Endothelial cell of umbilical vein (primary cell): ENCODE measurements around the gene ACAA2. TPM values are rescaled to one million over a fixed set of nuclear protein-coding genes. Genes with fewer than 3 reads are reported as not detected.

ENCODE experiments used
- BruUV-seq: library from RNA; stranded (reverse); fragments of 400-500 nt; replicated peaks from 2 replicates; lab custom pipeline; 2021; lab: Mats Ljungman, UMichigan
- CTCF ChIA-PET: fragments of 300-600, 350-600 bp; sonication (Branson Sonifier 250); formaldehyde crosslinking; loops from one replicate; lab custom pipeline; 2021; ENCODE audit warnings: antibody characterized with exemption, inconsistent platforms; lab: Charles Lee
- POLR2A ChIA-PET: fragments of 300-600, 350-600 bp; sonication (Branson Sonifier 250); formaldehyde crosslinking; loops from one replicate; lab custom pipeline; 2021; ENCODE audit warnings: antibody characterized with exemption, inconsistent platforms; lab: Charles Lee
- DNase-seq: peaks from one replicate; pipeline ENCODE4 v3.0.0-alpha.2; 2011; ENCODE audit warnings: low read depth, low spot score
- FAIRE-seq: peaks from 2 replicates; lab custom pipeline; 2011; peaks lifted over from hg19 to GRCh38; lab: Jason Lieb, UNC
- H2AFZ ChIP-seq: 2 replicates; pipeline ENCODE4 v1.6.0; 2012; ENCODE audit warnings: low read depth, low read length, control low read depth, inconsistent platforms
- H3K27ac ChIP-seq: 2 replicates; pipeline ENCODE4 v1.5.1; 2011; ENCODE audit warnings: low read depth, mild to moderate bottlenecking, control low read depth, low read length, moderate library complexity; ENCODE audit not compliant: insufficient read depth
- H3K27me3 ChIP-seq, 2 experiments: 2 replicates each; pipeline versions ENCODE4 v1.6.0 to v1.6.1; 2011; ENCODE audit warnings: low read length in 2 of 2, mixed read lengths in 1 of 2; ENCODE audit not compliant: control insufficient read depth in 2 of 2, insufficient read depth in 2 of 2
- H3K36me3 ChIP-seq, 2 experiments: 2 replicates in 1 of 2; 3 replicates in 1 of 2; pipeline ENCODE4 v1.5.1; 2011; ENCODE audit warnings: low read length in 2 of 2, mild to moderate bottlenecking in 1 of 2, moderate library complexity in 1 of 2; ENCODE audit not compliant: control insufficient read depth in 2 of 2, insufficient read depth in 2 of 2; ENCODE audit errors: extremely low read depth in 1 of 2
- H3K4me1 ChIP-seq: 3 replicates; pipeline ENCODE4 v1.5.1; 2011; ENCODE audit warnings: mild to moderate bottlenecking, low read length; ENCODE audit not compliant: control insufficient read depth, insufficient read depth; ENCODE audit errors: extremely low read depth
- H3K4me2 ChIP-seq: 2 replicates; pipeline ENCODE4 v1.6.1; 2011; ENCODE audit warnings: low read length, control low read depth, mixed read lengths; ENCODE audit not compliant: insufficient read depth
- H3K4me3 ChIP-seq, 3 experiments: fragments of 200-600 bp in 1 of 3; sonication (generic), shearing (Covaris generic) in 1 of 3; replicated peaks in 1 of 3; 2 replicates each; pipeline ENCODE4 v1.5.1; 2011 to 2016; ENCODE audit warnings: control low read depth in 3 of 3, low read length in 3 of 3, mild to moderate bottlenecking in 2 of 3, inconsistent platforms in 1 of 3, low read depth in 1 of 3, moderate library complexity in 1 of 3; ENCODE audit not compliant: insufficient read depth in 1 of 3
- H3K79me2 ChIP-seq: 2 replicates; pipeline ENCODE4 v1.6.0; 2012; ENCODE audit warnings: low read length, inconsistent platforms; ENCODE audit not compliant: control insufficient read depth, insufficient read depth
- H3K9ac ChIP-seq: replicated peaks from 2 replicates; pipeline ENCODE3; 2011; ENCODE audit warnings: low read length, control low read depth; ENCODE audit not compliant: insufficient read depth; ENCODE audit errors: extremely low read depth
- H3K9me1 ChIP-seq: replicated peaks from 3 replicates; pipeline ENCODE4 v1.6.0; 2011; ENCODE audit warnings: mild to moderate bottlenecking, low read length; ENCODE audit not compliant: control insufficient read depth, insufficient read depth; ENCODE audit errors: extremely low read depth
- H3K9me3 ChIP-seq: replicated peaks from 2 replicates; pipeline ENCODE4 v1.5.1; 2012; ENCODE audit warnings: low read length, inconsistent platforms; ENCODE audit not compliant: control insufficient read depth, insufficient read depth
- H4K20me1 ChIP-seq: replicated peaks from 2 replicates; pipeline ENCODE3; 2011; ENCODE audit warnings: mild to moderate bottlenecking, low read length; ENCODE audit not compliant: control insufficient read depth, insufficient read depth; ENCODE audit errors: extremely low read depth
- CTCF ChIP-seq, 2 donors: IDR thresholded peaks; 1 replicate in 1 of 2; 2 replicates in 1 of 2; pipeline ENCODE4 v1.5.1; 2011; ENCODE audit warnings: low read length in 2 of 2, mild to moderate bottlenecking in 2 of 2, moderate library complexity in 2 of 2, control low read depth in 1 of 2, inconsistent platforms in 1 of 2, low read depth in 1 of 2; ENCODE audit not compliant: insufficient read depth in 1 of 2; ENCODE audit errors: extremely low read depth in 1 of 2
- EZH2 ChIP-seq: IDR thresholded peaks from 2 replicates; pipeline ENCODE4 v1.6.1; 2012; ENCODE audit warnings: borderline replicate concordance, low read depth, mild to moderate bottlenecking, moderate library complexity, low read length, inconsistent platforms; ENCODE audit not compliant: severe bottlenecking
- FOS ChIP-seq: IDR thresholded peaks from 2 replicates; pipeline ENCODE4 v1.6.1; 2011; ENCODE audit warnings: mild to moderate bottlenecking, low read length, moderate library complexity, borderline replicate concordance; ENCODE audit not compliant: insufficient read depth
- GATA2 ChIP-seq: IDR thresholded peaks from 2 replicates; pipeline ENCODE4 v1.7.0; 2011; ENCODE audit warnings: low read depth, mild to moderate bottlenecking, moderate library complexity, mixed read lengths, low read length; ENCODE audit not compliant: insufficient read length, insufficient read depth
- JUN ChIP-seq: IDR thresholded peaks from 2 replicates; pipeline ENCODE4 v1.6.1; 2011; ENCODE audit warnings: borderline replicate concordance, low read depth; ENCODE audit not compliant: insufficient read length, insufficient read depth
- MAX ChIP-seq: IDR thresholded peaks from 2 replicates; pipeline ENCODE4 v1.6.1; 2011; ENCODE audit not compliant: insufficient read depth, insufficient read length
- MYC ChIP-seq: IDR thresholded peaks from one replicate; pipeline ENCODE4 v1.6.1; 2011; ENCODE audit warnings: mild to moderate bottlenecking, low read depth, low read length
- POLR2A ChIP-seq: IDR thresholded peaks from 2 replicates; pipeline ENCODE4 v1.6.1; 2012; ENCODE audit warnings: low read depth, mild to moderate bottlenecking, control low read depth, low read length
- POLR2AphosphoS5 ChIP-seq: IDR thresholded peaks from 2 replicates; pipeline ENCODE4 v1.6.1; 2012; ENCODE audit warnings: low read depth, mild to moderate bottlenecking, control low read depth, low read length, moderate library complexity; ENCODE audit not compliant: insufficient read depth
- dilution Hi-C: fragments of 300-500 bp; cut with MboI; formaldehyde crosslinking; loops from one replicate; pipeline ENCODE4 v1.15.0; 2019; ENCODE audit warnings: low sequenced_read_pairs; ENCODE audit not compliant: extremely low pct_ligation_motif_present
- intact Hi-C: fragments of 100-400 bp; cut with micrococcal nuclease; formaldehyde crosslinking; loops from one replicate; pipeline ENCODE4 v1.10.0; 2022
- polyA plus RNA-seq, 4 experiments: library from polyadenylated mRNA; depleted of rRNA in 3 of 4; stranded (reverse) in 3 of 4; unstranded in 1 of 4; fragments of >200 nt; gene quantifications; 2 replicates each; pipeline versions ENCODE4 v1.2.1 to v1.2.3, GENCODE V29; 2011 to 2012; ENCODE audit warnings: missing spikeins in 1 of 4
- total RNA-seq: library from RNA; stranded (reverse); gene quantifications from 2 replicates; pipeline ENCODE4 v1.2.3, GENCODE V29; 2021

ACAA2 gene
- total and polyA plus RNA-seq, 2 donors (not counting 3 experiments of a cell fraction or from before 2014, with no cell fraction given): 18.6 to 44.9 TPM

DNA sequence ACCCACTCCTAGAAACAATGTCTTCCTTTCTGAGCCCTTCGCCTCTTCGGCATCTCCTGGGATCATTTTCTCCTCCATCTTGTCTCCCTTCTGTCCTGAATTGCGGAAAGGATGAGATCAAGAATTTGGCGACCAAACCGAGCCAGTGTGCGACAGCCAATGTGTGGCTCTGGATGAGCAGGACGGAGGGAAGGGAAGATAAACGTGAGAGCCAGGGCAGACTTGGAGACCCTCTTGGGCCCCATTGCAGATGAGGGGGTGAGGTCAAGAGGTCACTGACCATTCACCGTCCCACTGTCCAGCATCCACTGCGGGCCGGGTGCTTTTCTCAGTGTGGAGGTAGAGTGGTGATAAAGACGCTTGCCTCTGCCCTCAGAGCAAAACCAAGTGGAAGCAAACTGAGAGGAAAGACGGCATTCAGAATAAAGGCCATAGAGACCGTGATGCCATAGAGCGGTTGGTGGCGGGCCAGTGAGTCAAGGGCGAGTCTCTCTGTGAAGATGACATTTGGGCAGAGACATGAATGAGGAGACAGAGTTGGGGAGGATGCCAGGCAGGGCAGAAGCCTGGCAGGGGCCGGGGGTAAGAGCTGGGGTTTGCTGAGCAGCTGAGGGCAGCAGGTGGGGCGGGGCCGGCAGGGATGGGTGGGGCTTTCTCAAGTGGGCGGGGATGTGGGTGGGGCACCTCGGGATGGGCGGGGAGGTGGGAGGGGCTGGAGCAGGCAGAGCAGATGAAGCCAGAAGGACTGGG, 55.6 kb downstream of the ACAA2 start:
- ChIA-PET POLR2A (no interaction called here), CTCF (no interaction called here)
- no peak overlapping the region for H2AFZ ChIP-seq
- no peaks in the 10 kb centered on the region for H4K20me1 ChIP-seq
- H3K27me3 ChIP-seq: peaks cover 3 to 5% of the 10 kb centered on the region in 2 experiments
- H3K4me1 ChIP-seq: no peaks in the 10 kb centered on the region
- intact Hi-C loops (no loop called here), dilution Hi-C loops (no loop called here)
- no TSS peak for BruUV-seq
- H3K9me1 ChIP-seq: no peaks in the 10 kb centered on the region
- no peaks in the 10 kb centered on the region for H3K36me3 ChIP-seq
- H3K4me3 ChIP-seq: no peak overlapping the region
- H3K79me2 ChIP-seq: no peaks in the 10 kb centered on the region
- H3K27ac ChIP-seq: no peak overlapping the region
- no peak overlapping the region for H3K4me2 ChIP-seq
- no peak overlapping the region for H3K9ac ChIP-seq
- no peaks in the 10 kb centered on the region for H3K9me3 ChIP-seq
- TF ChIP-seq POLR2AphosphoS5 (no peak), JUN (no peak), FOS (no peak), MYC (no peak), POLR2A (no peak), EZH2 (no peak), GATA2 (no peak), CTCF (IDR thresholded peaks at IDR 0.05; ENCODE audit: extremely low read depth in 1 of 2, insufficient read depth in 1 of 2, low read depth in 1 of 2, low read length in 2 of 2) (no peak), MAX (no peak)
- DNase-seq (no peak), FAIRE-seq (no peak)
